Measurements from ENCODE around the gene IER3. TPM values are rescaled to one million over a fixed set of nuclear protein-coding genes. Genes with fewer than 3 reads are reported as not detected.
A peak's percentile ranks its signal among the peaks of the same experiment; 100 is the strongest.
"Not testable (repeated sequence)": the region's sequence is repeated elsewhere in the genome, so short reads cannot be mapped to it uniquely, and the experiment has no call there.

The IER3 gene
- total RNA-seq, 1 experiment from 2014 or later: 348 TPM

DNA sequence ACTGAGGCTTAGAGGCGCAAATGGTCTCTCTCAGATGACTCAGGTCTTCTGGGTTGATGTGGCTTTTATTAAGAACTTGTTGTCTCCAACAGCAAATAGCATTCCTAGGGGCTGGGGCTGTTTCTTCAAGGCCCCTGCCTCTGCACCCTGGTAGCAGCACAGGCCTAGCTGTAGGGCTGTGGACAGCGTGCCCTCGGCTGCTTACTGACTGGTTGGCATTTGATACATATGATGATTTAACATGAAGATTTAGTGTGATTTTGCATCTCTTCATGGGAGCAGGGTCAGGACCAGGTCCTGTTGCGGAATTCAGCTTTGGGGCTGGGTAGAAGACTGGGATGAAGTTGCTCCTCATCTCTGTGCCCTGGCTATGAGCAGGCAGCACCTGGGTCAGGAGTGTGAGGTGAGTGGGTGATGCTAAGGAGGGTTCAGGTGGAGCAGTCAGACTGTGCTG lies 24.3 kb upstream of the IER3 start:
- peak; percentile 58 for DNase-seq (ENCODE audit: low read depth)

DNA sequence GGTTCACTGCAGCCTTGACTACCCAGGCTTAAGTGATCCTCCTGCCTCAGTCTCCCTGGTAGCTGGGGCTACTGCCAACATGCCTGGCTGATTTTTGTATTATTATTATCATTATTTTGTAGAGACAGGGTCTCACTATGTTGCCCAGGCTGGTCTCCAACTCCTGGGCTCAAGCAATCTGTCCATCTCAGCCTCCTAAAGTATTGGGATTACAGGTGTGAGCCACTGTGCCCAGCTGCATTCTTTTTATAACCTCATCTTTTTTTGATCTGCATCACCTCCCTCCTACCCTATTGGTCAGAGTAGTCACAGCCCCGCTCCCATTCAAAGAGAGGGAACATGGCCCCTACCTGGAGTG lies 23.6 kb upstream of the IER3 start:
- no peak for DNase-seq (ENCODE audit: low read depth)

DNA sequence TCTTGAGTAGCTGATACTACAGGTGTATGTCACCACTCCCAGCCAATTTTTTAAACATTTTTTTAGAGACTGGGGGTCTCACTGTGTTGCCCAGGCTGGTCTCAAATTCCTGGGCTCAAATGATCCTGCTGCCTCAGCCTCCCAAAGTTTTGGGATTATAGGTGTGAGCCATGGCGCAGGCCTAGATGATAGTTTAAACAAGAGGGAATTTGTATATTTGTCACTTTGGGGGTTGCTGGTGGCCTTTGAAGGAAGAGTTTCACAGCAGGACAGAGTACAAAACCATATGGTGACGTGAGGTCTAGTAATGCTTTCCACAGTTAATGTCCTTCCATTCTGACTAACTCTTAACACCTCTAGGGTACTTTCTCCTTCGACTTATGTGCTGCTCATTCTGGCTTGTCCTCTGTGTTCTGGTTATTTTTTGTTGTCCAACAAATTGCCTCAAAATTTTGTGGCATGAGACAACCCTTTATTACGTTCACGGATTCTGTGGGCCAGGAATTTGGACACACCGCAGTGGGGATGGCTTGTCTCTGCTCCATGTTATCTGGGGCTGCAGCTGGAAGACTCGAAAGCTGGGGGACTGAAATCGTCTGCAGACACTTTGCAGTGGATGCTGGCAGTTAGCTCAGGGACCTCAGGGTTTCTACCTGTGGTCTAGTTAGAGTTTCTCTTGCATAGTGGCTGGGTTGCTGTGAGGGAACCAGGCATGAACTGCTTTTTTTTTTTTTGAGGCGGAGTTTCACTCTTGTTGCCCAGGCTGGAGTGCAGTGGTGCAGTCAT lies 23.0 kb upstream of the IER3 start:
- DNase-seq (ENCODE audit: low read depth): no peak

DNA sequence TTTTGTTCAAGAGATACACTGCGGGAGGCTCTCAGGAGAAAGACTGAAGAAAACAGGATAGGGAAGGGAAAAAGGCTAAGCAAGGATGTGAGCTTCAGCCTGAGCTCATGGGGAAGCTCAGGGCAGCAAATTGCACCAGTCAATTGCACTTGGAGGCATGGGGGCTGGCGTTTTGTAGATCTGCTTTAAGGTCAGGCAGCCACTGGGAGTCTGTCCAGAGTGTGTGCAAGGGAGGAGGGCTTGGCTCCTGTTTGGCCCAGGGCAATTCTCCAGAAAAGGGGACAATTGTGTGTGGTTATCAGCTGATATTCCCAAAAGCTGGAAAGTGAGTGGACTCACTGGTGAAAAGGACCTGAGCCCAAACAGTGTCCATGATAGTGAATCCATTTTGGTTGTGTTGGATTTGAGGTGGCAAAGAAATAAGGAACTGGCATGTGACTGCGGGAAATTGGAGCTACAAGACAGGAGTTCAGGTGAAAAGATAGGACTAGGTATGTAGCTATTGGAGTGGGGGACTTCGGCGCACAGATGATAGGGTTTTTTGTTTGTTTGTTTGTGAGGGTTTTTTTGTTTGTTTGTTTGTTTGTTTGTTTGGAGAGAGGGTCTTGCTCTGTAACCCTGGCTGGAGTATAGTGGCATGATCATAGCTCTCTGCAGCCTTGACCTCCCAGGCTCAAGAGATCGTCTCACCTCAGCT lies 22.3 kb upstream of the IER3 start:
- DNase-seq (ENCODE audit: low read depth): peak; percentile 45

DNA sequence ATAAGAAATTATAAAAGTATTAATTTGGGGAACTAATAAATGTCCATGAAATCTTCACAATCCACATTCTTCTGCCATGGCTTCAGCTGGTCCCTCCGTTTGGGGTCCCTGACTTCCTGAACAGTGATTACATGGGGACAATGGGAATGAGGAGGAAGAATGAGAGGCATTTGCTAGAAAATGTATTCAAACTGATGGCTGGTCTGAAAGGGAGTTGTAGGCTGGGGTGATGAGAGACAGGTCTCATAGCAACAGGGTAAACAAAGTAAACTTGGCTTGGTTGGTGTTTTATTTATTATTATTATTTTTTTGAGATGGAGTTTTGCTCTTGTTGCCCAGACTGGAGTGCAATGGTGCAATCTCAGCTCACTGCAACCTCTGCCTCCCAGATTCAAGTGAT lies 21.1 kb upstream of the IER3 start:
- DNase-seq (ENCODE audit: low read depth): not testable (repeated sequence)

DNA sequence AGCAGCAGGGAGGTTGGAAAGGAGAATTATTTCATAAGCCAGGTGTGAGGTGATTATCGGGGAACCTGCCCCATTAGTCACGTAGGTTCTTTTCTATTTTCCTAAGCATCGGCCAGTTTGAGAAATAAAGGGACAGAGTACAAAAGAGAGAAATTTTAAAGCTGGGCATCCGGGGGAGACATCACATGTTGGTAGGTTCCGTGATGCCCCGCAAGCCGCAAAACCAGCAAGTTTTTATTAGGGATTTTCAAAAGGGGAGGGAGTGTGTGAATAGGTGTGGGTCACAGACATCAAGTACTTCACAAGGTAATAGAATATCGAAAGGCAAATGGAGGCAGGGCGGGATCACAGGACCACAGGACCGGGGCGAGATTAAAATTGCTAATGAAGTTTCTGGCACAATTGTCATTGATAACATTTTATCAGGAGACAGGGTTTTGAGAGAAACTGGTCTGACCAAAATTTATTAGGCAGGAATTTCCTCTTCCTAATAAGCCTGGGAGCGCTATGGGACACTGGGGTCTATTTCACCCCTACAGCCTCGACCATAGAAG lies 20.2 kb upstream of the IER3 start:
- not testable (repeated sequence) for DNase-seq (ENCODE audit: low read depth)

DNA sequence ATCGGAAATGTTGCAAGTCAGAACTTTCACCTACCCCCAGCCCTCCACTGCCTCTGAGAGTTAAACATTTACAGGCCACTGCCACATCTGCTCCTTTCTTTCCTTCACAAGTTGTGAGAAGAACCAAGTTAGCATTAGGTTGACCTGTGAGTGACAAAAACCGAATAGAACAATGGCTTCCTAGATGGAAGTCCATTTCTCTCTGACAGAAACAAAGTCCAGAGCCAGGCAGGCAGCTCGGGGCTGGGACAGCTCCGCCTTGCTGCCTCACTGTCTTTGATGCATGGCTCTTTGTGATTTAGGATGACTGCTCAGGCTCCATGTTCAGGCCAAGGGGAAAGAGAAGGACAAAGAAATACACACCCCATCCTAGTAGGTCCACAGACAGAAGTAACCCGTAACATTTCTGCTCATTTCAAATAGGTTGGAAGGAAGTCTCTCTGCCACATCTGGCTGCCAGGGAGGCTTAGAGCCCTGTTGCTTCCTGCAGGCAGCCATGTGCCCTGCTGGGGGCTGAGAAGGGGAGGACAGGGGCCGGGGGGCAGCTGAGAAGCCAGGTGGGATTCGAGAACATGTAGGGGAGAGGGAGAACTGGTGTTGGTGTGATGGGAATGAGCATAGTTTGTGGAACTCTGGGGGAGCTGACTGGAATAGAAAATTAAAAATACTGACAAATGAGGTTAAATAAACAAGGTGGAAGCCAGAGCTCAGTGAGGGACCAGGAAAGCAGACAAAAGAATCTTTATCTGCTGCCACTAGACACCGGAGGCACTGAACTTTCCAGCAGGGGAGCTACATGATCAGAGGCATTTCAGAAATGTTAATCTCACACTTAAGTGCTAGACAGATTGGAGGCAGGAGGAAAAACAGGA lies 19.5 kb upstream of the IER3 start:
- DNase-seq (ENCODE audit: low read depth): peak; percentile 85

DNA sequence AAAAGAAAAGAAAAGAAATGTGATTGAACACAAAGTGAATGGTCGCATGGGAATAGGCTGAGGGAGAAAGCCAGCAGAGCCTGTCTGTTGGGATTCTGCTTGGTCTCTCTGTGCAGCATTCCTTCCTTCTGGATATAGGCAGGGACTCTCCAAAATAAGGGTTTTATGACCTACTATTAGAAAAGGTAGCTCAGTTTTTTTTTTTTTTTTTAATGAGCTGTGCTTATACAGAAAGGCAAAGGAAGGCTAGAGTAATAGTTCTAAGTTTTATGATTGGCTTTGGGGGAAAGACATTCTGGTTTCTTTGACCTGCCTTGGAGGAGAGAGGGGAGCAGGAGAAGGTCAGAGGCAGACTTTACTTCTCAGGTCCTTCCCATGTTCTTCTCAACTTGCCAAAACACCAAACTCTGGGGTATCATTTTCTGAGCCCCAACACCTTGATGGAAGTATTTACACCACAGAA lies 18.8 kb upstream of the IER3 start:
- DNase-seq (ENCODE audit: low read depth): no peak

DNA sequence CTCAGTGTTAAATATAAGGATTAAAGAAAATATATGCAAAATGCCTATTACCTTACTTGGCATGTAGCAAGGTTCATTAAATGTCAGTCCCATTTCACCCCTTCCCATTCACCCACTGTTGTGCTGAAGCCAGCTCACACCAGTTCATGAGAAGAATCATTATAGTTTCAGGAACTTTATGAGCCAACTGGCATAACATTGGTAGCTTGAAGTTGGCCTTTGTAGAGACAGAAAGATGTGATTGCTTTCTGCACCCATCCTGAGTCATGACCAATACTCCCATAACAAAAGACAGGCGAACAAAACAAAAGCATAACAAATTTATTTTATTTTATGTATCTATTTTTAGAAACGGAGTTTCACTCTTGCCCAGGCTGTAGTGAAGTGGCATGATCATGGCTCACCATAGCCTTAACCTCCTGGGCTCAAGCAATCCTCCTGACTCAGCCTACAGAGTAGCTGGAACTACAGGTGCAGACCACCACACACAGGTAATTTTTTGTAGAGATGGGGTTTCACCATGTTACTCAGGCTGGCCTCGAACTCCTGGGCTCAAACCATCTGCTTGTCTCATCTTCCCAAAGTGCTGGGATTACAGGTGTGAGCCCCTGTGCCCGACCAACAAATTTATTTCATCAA lies 17.6 kb upstream of the IER3 start:
- no peak for DNase-seq (ENCODE audit: low read depth)

DNA sequence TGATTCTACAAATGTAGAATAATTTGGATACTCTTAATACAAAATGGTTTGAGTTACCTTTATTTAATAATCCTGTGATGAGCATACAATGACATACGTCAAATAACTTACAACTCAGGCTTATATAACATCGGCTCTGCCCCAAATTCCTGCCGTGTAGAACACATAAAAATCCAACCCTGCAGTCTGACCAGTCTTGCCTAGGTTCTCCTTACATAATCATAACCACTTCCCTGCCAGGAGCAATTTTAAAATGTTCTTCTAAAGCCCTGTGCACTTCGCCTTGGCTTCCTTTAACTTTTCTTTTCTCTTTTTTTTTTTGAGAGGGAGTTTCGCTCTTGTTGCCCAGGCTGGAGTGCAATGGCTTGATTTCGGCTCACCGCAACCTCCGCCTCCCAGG lies 16.2 kb upstream of the IER3 start:
- no peak for DNase-seq (ENCODE audit: low read depth)

DNA sequence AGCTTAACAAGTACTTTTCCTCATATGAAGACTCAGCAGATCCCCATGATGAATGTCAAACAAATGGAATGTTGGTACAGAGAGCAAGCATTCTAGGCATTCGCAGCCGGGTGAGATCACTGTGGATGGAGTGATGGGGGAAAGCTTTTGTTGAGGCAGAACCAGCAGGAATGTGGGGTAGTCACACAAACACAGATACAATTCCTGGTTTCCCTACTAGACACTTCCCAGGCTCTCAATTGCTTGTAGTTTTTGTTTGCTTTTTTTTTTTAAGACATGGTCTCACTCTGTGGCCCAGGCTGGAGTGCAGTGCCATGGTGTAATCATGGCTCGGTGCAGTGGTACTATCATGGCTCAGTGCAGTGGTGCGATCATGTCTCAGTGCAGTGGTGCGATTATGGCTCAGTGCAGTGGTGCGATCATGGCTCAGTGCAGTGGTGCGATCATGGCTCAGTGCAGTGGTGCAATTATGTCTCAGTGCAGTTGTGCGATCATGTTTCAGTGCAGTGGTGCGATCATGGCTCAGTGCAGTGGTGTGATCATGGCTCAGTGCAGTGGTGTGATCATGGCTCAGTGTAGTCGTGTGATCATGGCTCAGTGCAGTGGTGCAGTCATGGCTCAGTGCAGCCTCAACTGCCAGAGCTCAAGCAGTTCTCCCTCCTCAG lies 15.4 kb upstream of the IER3 start:
- peak; percentile 98 for DNase-seq (ENCODE audit: low read depth)

DNA sequence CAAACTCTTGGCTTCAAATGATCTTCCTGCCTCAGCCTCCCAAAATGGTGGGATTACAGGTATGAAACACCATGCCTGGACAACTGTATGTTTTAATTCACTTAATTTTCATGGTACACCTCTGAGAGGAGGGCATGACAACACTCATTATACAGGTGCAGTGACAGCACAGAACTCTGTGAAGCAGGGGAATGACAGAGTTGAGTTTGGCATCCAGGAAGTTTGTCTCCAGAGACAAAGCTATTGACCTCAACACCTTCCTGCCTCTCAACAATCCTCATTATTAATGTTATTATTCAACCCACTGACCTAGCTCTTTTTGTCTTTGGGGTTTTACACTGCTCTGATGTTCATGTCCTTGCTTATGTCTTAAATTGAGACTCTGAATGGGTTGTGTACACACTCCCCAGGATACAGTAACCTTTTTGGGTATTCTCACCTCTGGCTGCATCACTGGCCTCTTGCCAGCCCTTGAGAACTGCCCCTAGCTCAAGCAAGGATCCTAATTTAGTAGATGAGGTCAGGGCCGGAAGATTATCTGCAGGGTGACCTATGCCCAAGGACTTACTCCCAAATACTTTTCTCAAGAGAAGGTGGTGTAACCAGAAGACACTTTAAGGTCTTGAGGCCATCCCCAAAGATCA lies 13.0 kb upstream of the IER3 start:
- peak; percentile 34 for DNase-seq (ENCODE audit: low read depth)

DNA sequence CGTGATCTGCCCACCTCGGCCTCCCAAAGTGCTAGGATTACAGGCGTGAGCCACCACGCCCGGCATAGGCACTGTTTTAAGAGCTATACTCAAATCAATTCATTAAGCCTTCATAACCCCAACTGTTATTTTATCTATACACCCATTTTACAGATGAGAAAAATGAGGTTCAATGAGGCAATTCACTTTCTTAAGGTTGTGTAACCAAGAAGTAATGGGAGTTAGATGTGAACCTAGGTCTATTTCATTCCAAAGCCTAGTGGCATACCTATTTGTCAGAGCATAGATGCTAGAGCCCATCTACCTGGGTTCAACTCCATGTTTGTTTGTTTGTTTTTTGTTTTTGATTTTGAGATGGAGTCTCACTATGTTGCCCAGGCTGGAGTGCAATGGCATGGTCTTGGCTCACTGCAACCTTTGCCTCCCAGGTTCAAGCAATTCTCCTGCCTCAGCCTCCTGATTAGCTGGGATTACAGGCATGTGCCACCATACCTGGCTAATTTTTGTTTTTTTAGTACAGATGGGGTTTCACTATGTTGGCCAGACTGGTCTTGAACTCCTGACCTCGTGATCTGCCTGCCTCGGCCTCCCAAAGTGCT lies 12.2 kb upstream of the IER3 start:
- DNase-seq (ENCODE audit: low read depth): not testable (repeated sequence)

DNA sequence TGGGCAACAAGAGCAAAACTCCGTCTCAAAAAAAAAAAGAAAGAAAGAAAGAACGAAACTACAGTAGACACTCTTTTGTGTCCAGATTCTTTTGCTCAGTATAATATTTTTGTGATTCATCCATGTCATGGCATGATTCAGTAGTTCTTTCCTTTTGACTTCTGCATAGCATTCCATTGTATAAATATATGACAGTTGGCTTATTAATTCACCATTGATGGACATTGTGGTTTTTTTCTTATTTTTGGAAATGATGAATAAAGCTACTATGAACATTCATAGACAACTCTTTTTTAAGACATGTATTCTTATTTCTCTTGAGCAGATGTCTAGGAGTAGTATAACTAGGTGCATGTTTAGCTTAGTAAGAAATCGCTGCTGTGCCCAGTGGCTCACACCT lies 10.3 kb upstream of the IER3 start:
- peak; percentile 75 for DNase-seq (ENCODE audit: low read depth)

DNA sequence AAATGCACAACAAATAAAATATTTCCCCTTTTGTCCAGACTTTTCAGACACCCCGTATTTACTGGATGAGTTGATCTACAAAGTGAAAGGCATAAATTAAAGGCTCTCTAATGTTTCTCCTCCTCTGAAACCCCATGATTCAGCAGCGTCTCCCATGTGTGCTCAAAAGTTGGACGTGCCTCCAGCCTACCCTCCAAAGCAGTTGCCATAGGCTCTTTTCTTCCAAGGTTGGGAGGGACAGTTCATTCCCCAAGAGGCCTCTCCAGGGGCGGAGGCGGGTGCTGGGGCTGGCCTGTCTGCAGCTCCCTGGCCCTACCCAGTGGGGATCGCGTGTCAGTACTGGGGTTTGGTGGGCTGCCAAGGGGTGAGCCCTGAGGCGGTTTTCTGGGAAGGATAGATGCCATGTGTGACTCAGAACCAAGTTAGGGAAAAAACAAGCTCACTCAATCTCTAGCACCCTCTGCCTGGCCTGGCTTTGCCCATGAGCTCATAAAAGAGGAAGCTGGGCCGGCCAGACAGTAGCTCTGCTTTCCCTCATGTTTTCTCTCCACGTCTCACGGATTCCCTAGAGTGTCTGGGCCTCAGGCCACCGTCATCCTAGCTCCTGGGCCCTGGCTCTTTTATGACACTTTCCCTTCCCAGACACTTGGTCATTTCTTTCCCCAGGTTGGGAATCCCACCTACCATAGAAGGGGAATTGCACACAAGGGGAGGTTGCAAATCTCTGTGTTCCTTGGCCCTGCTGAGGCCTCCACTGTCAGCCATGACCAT lies 8.0 kb upstream of the IER3 start:
- DNase-seq (ENCODE audit: low read depth): peak; percentile 100

DNA sequence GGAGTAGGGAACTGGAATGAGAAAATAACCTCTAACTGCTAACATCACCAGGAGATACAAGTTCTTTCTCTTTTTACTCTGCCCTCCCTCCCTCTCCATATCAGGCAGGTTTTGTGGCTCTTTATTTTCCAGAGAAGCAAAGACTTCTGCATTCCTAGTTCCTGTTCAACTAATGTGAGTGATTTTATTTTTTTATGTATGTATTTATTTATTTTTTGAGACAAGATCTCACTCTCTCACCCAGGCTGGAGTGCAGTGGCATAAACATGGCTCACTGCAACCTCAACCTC lies 6.0 kb upstream of the IER3 start:
- peak; percentile 49 for DNase-seq (ENCODE audit: low read depth)

DNA sequence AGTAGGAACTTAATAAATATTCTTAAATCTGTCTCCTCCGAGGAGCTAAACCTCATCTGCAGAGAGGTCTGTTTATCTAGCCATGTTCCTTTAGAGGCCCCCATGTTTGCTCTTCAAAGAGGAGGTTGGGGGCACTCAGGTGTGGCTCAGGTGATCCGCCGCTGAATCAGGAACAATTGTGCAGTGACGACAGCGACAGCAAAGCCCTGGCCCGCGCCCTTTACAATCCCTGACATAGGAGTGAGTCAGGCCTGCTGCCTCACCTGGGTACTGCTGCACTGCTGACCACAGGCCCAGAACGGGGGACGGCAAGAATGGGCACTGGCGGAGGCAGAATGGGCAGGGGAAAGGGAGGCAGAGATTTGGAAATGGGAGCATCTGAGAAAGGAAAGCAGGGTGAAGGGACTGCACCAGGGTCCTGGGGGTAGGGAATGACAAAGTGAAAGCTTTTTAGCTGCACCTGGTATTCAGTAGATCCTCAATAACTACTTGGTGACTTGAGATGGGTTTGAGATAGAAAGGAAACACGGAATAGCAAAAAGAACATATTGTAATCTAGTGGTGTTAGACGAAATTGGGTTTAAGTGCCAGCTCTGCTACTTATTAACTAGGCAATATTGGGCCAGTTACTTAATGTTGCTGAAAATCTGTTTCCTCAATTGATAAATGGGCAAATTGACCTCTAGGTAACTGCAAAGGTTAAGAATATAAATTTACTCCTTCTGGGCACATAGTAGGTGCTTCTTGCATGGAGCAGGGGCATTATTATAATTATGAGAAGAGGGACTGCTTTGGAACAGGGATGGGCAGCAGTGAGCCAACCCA lies 5.4 kb upstream of the IER3 start:
- peak; percentile 87 for DNase-seq (ENCODE audit: low read depth)

DNA sequence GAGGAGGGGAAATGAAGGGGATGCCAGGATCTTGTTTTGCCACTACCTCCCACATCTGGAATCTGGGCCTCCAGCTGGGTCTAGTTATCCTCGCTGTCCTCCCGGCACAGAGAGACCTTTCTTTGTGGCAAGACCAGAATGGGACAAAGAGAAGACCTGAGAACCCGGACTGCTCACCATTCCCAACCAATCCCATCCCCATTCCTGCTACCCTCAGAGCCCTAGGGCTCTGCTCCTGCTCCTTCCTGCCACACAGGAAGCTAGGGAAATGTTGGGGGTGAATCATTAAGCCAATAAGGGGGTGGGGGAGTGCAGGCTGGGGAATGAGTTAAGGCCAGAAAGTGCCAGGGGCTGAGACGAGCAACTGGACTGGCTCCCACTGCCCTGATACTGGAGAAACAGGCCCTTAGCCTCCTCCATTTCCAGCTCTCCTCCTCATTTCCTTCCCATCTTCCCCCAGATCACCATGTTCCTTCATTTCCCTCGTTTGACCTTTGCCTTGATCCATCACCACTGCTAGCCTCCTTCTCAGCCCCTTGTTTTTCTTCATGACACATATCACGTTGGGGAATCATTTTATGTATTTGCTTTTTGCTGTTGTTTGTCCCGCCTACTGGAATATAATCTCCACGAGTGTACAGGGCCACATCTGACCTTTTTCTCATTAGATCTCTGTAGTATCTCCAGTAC lies 4.6 kb upstream of the IER3 start:
- DNase-seq (ENCODE audit: low read depth): peak; percentile 93
